Measurements from ENCODE around the gene HAUS1. TPM values are rescaled to one million over a fixed set of nuclear protein-coding genes. Genes with fewer than 3 reads are reported as not detected.

Gene HAUS1
- total RNA-seq, 4 donors from 2014 or later, result 17.0 to 43.6 (median 29.2) TPM

GRCh38 chr18:46070815-46071652, 33.2 kb upstream of the HAUS1 start:
- Histone ChIP-seq H3K36me3 (no peaks in the 10 kb centered on the region), H3K27me3 (no peaks in the 10 kb centered on the region), H3K9me3 (no peaks in the 10 kb centered on the region), H3K27ac (no peak overlapping the region), H3K4me1 (peaks cover 42% of the 10 kb centered on the region), H3K4me3 (peak overlapping the region; percentile 74)
- DNase-seq (ENCODE audit: low spot score in 2 of 2), result no peak
- 25% methylated on average over 8 of the region's 13 CpGs for WGBS
- TF ChIP-seq POLR2A (IDR thresholded peaks at IDR 0.05) (no peak), POLR2AphosphoS5 (IDR thresholded peaks at IDR 0.05) (no peak), CTCF (IDR thresholded peaks at IDR 0.05) (no peak), EP300 (IDR thresholded peaks at IDR 0.05) (no peak)

GRCh38 chr18:46071653-46072375, 32.4 kb upstream of the HAUS1 start, which contains the start of gene PSTPIP2:
Gene PSTPIP2, minus strand, starts transcription at chr18:46072260. Its CDS starts 72 bp downstream, at chr18:46072188.
- DNase-seq (ENCODE audit: low spot score in 2 of 2), result peak; percentile 76 to 91
- Histone ChIP-seq H3K27me3 (no peaks in the 10 kb centered on the region), H3K9me3 (no peaks in the 10 kb centered on the region), H3K4me3 (peak within 1 kb of the TSS; percentile 74), H3K4me1 (peaks cover 42% of the 10 kb centered on the region), H3K27ac (no peak within 1 kb of the TSS), H3K36me3 (no peaks in the 10 kb centered on the region)
- no peak for TF ChIP-seq CTCF (IDR thresholded peaks at IDR 0.05)
- no peak for TF ChIP-seq EP300 (IDR thresholded peaks at IDR 0.05)
- TF ChIP-seq POLR2AphosphoS5 (IDR thresholded peaks at IDR 0.05), result peak in 1 of 3 donors; percentile 13
- TF ChIP-seq POLR2A (IDR thresholded peaks at IDR 0.05), result no peak
- WGBS, result no CpG with 5 or more reads among the region's 75 CpGs

- H3K36me3 ChIP-seq, result peaks cover 3% of the 10 kb centered on the region
- peak overlapping the region; percentile 74 for H3K4me3 ChIP-seq
- peaks cover 42% of the 10 kb centered on the region for H3K4me1 ChIP-seq
- no peak for DNase-seq (ENCODE audit: low spot score in 2 of 2)
- no peaks in the 10 kb centered on the region for H3K9me3 ChIP-seq
- H3K27me3 ChIP-seq, result no peaks in the 10 kb centered on the region
- TF ChIP-seq POLR2A (IDR thresholded peaks at IDR 0.05) (no peak), EP300 (IDR thresholded peaks at IDR 0.05) (no peak), POLR2AphosphoS5 (IDR thresholded peaks at IDR 0.05) (no peak), CTCF (IDR thresholded peaks at IDR 0.05) (no peak)
- H3K27ac ChIP-seq, result no peak overlapping the region
- 53% methylated on average over 9 of the region's 25 CpGs for WGBS
Observed at GRCh38 chr18:46072376-46072867, 31.8 kb upstream of the HAUS1 start.

GRCh38 chr18:46072959-46073358, 31.2 kb upstream of the HAUS1 start:
- H3K4me3 ChIP-seq, result no peak overlapping the region
- 87% methylated on average over 3 of the region's 3 CpGs for WGBS

More at GRCh38 chr18:46072959-46073358, 31.2 kb upstream of the HAUS1 start:
- Histone ChIP-seq H3K27ac (no peak overlapping the region), H3K4me1 (peaks cover 42% of the 10 kb centered on the region), H3K9me3 (no peaks in the 10 kb centered on the region), H3K36me3 (peaks cover 7% of the 10 kb centered on the region), H3K27me3 (no peaks in the 10 kb centered on the region)
- TF ChIP-seq CTCF (IDR thresholded peaks at IDR 0.05) (no peak), EP300 (IDR thresholded peaks at IDR 0.05) (no peak), POLR2AphosphoS5 (IDR thresholded peaks at IDR 0.05) (no peak), POLR2A (IDR thresholded peaks at IDR 0.05) (no peak)
- DNase-seq (ENCODE audit: low spot score in 2 of 2), result no peak

Measured in suprapubic skin (tissue), 4 donors.